IPS DF 19.7 (cell line): Measurements from ENCODE around the gene PARP4.
"Not testable (repeated sequence)": the region's sequence is repeated elsewhere in the genome, so short reads cannot be mapped to it uniquely, and the experiment has no call there.

Experiments used
- DNase-seq: peaks from one replicate; pipeline ENCODE4 v3.0.0-alpha.2; 2013; ENCODE audit warnings: low read depth, low spot score

Gene PARP4

GRCh38 chr13:24506283-24506682 lies 6.3 kb downstream of the PARP4 start:
- DNase-seq: not testable (repeated sequence)

GRCh38 chr13:24505756-24506155 lies 6.8 kb downstream of the PARP4 start:
- DNase-seq: no peak

GRCh38 chr13:24505256-24505655 lies 7.3 kb downstream of the PARP4 start:
- DNase-seq: no peak

GRCh38 chr13:24503379-24503696 lies 9.2 kb downstream of the PARP4 start:
- no peak for DNase-seq

- DNase-seq: no peak
Observed at GRCh38 chr13:24502533-24503378, 9.8 kb downstream of the PARP4 start.

- DNase-seq: no peak
Observed at GRCh38 chr13:24500977-24501376, 11.6 kb downstream of the PARP4 start.

- DNase-seq: no peak
Observed at GRCh38 chr13:24497742-24498141, 14.8 kb downstream of the PARP4 start.

- DNase-seq: not testable (repeated sequence)
Observed at GRCh38 chr13:24496295-24496694, 16.3 kb downstream of the PARP4 start.

- DNase-seq: no peak
Observed at GRCh38 chr13:24495151-24495729, 17.3 kb downstream of the PARP4 start.

GRCh38 chr13:24493356-24493755 lies 19.2 kb downstream of the PARP4 start:
- no peak for DNase-seq

GRCh38 chr13:24491845-24492244 lies 20.7 kb downstream of the PARP4 start:
- no peak for DNase-seq

- DNase-seq: no peak
Observed at GRCh38 chr13:24489721-24490120, 22.9 kb downstream of the PARP4 start.

- DNase-seq: not testable (repeated sequence)
Observed at GRCh38 chr13:24488092-24488491, 24.5 kb downstream of the PARP4 start.

GRCh38 chr13:24486017-24486657 lies 26.4 kb downstream of the PARP4 start:
- DNase-seq: not testable (repeated sequence)

GRCh38 chr13:24473686-24474085 lies 38.9 kb downstream of the PARP4 start:
- DNase-seq: no peak

GRCh38 chr13:24472129-24472528 lies 40.4 kb downstream of the PARP4 start:
- not testable (repeated sequence) for DNase-seq

GRCh38 chr13:24463078-24463477 lies 49.5 kb downstream of the PARP4 start:
- no peak for DNase-seq

GRCh38 chr13:24460256-24460655 lies 52.3 kb downstream of the PARP4 start:
- no peak for DNase-seq

GRCh38 chr13:24459726-24460125 lies 52.9 kb downstream of the PARP4 start:
- DNase-seq: no peak

GRCh38 chr13:24459234-24459633 lies 53.3 kb downstream of the PARP4 start:
- no peak for DNase-seq

- no peak for DNase-seq
Observed at GRCh38 chr13:24458736-24459135, 53.8 kb downstream of the PARP4 start.

GRCh38 chr13:24456396-24456795 lies 56.2 kb downstream of the PARP4 start:
- DNase-seq: no peak

- DNase-seq: no peak
Observed at GRCh38 chr13:24454056-24454455, 58.5 kb downstream of the PARP4 start.
